ENCODE results near the gene BRCC3.
A peak's percentile ranks its signal among the peaks of the same experiment; 100 is the strongest.

BRCC3 gene

GRCh38 chrX:155070975-155071693, at the start of gene BRCC3, which contains the start of the genes CMC4 and MTCP1:
Gene BRCC3 (plus strand): TSS chrX:155071508. CDS start chrX:155071528, 20 bp downstream.
Gene CMC4 (minus strand): TSS chrX:155071136. CDS start chrX:155064023, 7,113 bp downstream.
Gene MTCP1 (minus strand): TSS chrX:155071136. CDS start chrX:155066010, 5,126 bp downstream.
- DNase-seq = peak; percentile 89 to 96

- DNase-seq = no peak
These were observed 48.7 kb upstream of the BRCC3 start, which contains the start of gene F8 for GRCh38 chrX:155022585-155022984. Gene F8 (minus strand): TSS chrX:155022723. CDS start chrX:155022552, 171 bp downstream.

GRCh38 chrX:155023907-155024833, 47.1 kb upstream of the BRCC3 start:
- DNase-seq = no peak

GRCh38 chrX:155026420-155026726, 44.9 kb upstream of the BRCC3 start:
- DNase-seq = no peak

GRCh38 chrX:155026727-155027508, 44.4 kb upstream of the BRCC3 start, which contains the start of gene FUNDC2:
Gene FUNDC2 (plus strand): TSS chrX:155026844. CDS start chrX:155026939, 95 bp downstream.
- peak; percentile 94 to 96 for DNase-seq

- DNase-seq = peak in 1 of 2 experiments; percentile 54
These were observed 43.7 kb upstream of the BRCC3 start for GRCh38 chrX:155027509-155028066.

- no peak for DNase-seq
These were observed 43.2 kb upstream of the BRCC3 start for GRCh38 chrX:155028129-155028528.

- no peak for DNase-seq
These were observed 42.4 kb upstream of the BRCC3 start for GRCh38 chrX:155028877-155029291.

GRCh38 chrX:155031657-155032056, 39.7 kb upstream of the BRCC3 start:
- no peak for DNase-seq

- DNase-seq = no peak
These were observed 35.6 kb upstream of the BRCC3 start for GRCh38 chrX:155035688-155036087.

- no peak for DNase-seq
These were observed 25.0 kb upstream of the BRCC3 start for GRCh38 chrX:155046129-155046810.

- DNase-seq = no peak
These were observed 24.3 kb upstream of the BRCC3 start for GRCh38 chrX:155046811-155047528.

- no peak for DNase-seq
These were observed 22.2 kb upstream of the BRCC3 start for GRCh38 chrX:155048977-155049619.

- no peak for DNase-seq
These were observed 18.4 kb upstream of the BRCC3 start for GRCh38 chrX:155052738-155053498.

GRCh38 chrX:155053656-155054055, 17.7 kb upstream of the BRCC3 start:
- no peak for DNase-seq

GRCh38 chrX:155054255-155054654, 17.1 kb upstream of the BRCC3 start:
- no peak for DNase-seq

- DNase-seq = no peak
These were observed 15.8 kb upstream of the BRCC3 start for GRCh38 chrX:155055494-155055893.

- DNase-seq = no peak
These were observed 14.8 kb upstream of the BRCC3 start for GRCh38 chrX:155056471-155056870.

- DNase-seq = peak; percentile 21 to 63
These were observed 14.2 kb upstream of the BRCC3 start for GRCh38 chrX:155056877-155057792.

Measured in NCI-H187 (cell line).